GM13976 (cell line): ENCODE results near the gene TBC1D1.

ENCODE experiments used
- DNase-seq: peaks from one replicate; pipeline ENCODE4 v3.0.0; 2012; ENCODE audit warnings: low spot score
- in situ Hi-C: fragments of 300-500 bp; cut with MboI; formaldehyde crosslinking; loops from one replicate; pipeline ENCODE4 v1.12.0; 2022; ENCODE audit warnings: low sequenced_read_pairs, mixed read lengths, inconsistent platforms; ENCODE audit not compliant: unreplicated experiment
- TF ChIP-seq, protein P1 (sequence below): IDR thresholded peaks from 2 replicates; pipeline ENCODE4 v1.5.1; 2012; ENCODE audit warnings: borderline replicate concordance, mild to moderate bottlenecking; ENCODE audit not compliant: insufficient read depth; ENCODE audit errors: extremely low read depth, missing control alignments, control extremely low read depth

TBC1D1 gene

DNA sequence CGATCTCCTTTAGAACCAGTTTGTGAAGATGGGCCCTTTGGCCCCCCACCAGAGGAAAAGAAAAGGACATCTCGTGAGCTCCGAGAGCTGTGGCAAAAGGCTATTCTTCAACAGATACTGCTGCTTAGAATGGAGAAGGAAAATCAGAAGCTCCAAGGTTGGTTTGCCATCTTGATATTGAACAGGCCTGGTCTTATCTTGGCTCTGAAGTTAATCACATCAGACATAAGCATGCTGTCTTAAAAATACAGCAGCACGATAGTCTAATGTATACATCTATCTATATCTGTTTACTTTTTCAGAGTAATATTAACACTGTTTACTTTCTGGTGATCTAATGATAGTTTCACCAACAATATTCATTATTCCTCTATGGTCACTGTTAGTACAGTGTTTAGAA lies 199.1 kb downstream of the TBC1D1 start:
- TF ChIP-seq, protein P1, sequence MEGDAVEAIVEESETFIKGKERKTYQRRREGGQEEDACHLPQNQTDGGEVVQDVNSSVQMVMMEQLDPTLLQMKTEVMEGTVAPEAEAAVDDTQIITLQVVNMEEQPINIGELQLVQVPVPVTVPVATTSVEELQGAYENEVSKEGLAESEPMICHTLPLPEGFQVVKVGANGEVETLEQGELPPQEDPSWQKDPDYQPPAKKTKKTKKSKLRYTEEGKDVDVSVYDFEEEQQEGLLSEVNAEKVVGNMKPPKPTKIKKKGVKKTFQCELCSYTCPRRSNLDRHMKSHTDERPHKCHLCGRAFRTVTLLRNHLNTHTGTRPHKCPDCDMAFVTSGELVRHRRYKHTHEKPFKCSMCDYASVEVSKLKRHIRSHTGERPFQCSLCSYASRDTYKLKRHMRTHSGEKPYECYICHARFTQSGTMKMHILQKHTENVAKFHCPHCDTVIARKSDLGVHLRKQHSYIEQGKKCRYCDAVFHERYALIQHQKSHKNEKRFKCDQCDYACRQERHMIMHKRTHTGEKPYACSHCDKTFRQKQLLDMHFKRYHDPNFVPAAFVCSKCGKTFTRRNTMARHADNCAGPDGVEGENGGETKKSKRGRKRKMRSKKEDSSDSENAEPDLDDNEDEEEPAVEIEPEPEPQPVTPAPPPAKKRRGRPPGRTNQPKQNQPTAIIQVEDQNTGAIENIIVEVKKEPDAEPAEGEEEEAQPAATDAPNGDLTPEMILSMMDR: no peak
- in situ Hi-C loops: no loop called here
- no peak for DNase-seq

DNA sequence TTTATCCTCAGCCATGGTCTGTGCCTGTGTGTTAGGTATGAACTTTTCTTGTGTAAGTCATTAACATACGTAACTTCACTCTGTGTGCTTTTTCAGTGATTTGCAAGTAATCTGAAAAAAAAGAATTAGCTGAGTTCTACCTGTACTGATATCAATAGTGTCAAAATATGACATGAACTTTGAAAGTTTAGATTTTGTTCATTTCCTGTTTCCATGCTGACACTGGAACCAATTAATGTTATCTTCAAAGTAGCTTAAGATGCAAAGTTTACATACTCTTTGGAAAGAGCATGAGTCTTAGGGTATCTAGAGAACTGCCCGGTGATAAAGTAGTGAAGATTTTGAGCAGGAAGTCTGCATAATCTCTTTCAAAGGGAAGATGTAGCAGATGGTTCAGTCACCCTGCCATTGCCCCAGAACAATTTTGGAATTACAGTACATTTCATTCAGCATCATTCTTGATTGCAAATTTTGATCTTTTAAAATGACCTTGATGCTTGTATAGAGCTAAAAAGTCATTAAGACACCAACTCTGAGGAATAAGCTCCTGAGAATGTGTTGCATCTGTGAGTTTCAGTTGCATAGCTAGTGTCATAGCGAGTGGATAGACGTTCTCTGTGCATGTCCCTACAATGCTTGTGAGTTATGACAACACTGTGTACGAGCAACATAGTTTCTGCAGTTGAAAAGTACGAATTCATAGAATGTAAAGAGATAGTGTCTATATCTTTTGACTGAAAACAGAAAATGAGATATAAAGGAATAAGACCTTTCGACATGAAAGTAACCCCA lies 199.8 kb downstream of the TBC1D1 start:
- TF ChIP-seq, protein P1: no peak
- no peak for DNase-seq
- in situ Hi-C loops: no loop called here

DNA sequence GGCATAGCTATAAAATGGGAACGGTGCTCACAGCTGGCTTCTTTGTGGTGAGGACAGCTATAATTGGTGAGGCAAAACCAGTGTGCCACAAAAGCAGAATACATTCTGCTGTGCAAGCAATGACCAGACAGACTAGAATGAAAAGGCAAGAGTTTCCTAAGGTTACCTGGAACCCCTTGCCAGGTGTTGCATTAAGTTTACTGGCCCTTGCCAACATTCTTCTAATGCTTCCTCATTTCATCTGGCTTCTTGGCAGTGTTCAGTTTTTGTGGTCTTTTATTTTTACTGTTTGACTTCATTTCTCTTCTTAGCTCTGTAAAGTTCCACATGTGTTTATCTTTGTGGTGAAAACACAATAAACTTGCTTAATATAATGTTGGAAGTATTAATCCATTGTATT lies 200.8 kb downstream of the TBC1D1 start:
- in situ Hi-C loops: no loop called here
- TF ChIP-seq, protein P1: no peak
- no peak for DNase-seq

DNA sequence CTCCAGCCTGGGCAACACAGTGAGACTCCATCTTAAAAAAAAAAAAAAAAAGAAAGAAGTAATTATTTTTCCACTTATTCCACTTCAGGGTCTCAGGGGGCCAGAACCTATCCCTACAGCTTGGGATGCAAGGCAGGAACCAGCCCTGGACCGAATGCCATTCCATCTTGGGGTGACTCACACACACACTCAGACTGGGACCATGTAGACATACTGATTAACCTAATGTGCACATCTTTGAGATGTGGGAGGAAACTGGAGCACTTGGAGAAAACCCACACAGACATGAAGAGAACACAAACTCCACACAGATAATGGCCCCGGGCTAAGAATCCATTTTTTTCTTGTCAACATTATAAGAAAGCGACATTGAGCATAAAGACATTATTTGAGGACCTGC lies 201.8 kb downstream of the TBC1D1 start:
- no peak for DNase-seq
- in situ Hi-C loops: no loop called here
- TF ChIP-seq, protein P1: no peak

DNA sequence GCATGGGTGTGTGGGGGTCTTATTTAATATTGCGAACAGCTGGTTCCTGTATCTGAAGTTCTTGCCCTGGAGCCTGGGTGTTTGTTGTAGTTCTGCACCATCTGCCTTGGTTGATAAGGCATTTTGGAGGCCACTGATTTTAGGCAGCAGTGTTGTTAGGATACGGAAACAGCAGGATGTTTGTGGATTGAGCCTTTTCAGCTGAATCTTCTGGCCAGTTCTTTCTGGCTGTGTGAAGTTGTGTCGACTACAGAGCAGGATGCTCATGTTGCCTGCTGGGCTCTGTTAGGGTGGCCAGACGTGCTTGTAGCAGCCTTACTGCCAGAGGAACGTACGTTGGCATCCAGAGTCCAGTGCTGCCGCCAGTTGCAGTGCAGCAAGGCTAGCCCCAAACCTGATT lies 203.5 kb downstream of the TBC1D1 start:
- TF ChIP-seq, protein P1: no peak

DNA sequence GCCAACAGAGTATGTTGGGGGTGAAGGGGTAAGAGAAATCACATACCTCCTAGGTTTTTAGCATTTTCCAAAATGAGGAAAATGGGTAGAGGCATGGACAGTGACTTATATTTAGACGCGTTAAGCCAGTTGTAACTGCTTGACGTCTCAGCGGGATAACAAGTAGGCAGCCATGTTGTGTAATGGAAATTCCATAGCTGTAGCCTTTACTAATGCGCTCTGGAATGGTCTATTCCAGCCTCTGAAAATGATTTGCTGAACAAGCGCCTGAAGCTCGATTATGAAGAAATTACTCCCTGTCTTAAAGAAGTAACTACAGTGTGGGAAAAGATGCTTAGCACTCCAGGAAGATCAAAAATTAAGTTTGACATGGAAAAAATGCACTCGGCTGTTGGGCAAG lies 204.8 kb downstream of the TBC1D1 start:
- in situ Hi-C loops: no loop called here
- TF ChIP-seq, protein P1: no peak
- no peak for DNase-seq

More for the DNA sequence above, 203.5 kb downstream of the TBC1D1 start:
- in situ Hi-C loops: no loop called here
- no peak for DNase-seq
